Bone marrow (tissue), 2 donors: ENCODE data around the gene RET.

ENCODE experiments used
- DNase-seq, 2 donors: peaks; one replicate each; lab custom pipeline; 2025; lab: John Stamatoyannopoulos, UW

The RET gene

GRCh38 chr10:43120929-43121314 lies 44.1 kb downstream of the RET start:
- DNase-seq = peak; percentile 73 to 96

DNA sequence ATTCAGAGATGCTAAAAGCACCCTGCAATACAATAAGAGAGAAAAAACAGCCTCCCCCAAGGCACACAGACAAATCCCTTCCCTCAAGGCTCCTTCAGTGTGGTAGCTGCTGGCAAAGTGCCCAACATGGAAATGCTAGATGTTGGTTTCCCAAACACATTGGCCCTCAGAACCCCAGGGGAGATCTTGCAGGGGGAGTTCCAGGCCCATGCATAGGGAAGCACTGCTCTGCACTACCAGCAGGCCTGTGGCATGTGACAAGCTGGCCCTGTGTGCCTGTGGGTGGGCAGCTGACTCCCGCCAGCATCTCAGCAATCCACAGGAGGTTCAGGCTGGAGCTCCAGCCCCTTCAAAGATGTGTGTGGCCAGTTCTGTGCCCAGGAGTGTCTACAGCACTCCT lies 44.6 kb downstream of the RET start:
- DNase-seq = peak in 1 of 2 donors; percentile 37

GRCh38 chr10:43122096-43122495 lies 45.2 kb downstream of the RET start:
- DNase-seq = no peak

GRCh38 chr10:43122826-43123225 lies 46.0 kb downstream of the RET start:
- no peak for DNase-seq

DNA sequence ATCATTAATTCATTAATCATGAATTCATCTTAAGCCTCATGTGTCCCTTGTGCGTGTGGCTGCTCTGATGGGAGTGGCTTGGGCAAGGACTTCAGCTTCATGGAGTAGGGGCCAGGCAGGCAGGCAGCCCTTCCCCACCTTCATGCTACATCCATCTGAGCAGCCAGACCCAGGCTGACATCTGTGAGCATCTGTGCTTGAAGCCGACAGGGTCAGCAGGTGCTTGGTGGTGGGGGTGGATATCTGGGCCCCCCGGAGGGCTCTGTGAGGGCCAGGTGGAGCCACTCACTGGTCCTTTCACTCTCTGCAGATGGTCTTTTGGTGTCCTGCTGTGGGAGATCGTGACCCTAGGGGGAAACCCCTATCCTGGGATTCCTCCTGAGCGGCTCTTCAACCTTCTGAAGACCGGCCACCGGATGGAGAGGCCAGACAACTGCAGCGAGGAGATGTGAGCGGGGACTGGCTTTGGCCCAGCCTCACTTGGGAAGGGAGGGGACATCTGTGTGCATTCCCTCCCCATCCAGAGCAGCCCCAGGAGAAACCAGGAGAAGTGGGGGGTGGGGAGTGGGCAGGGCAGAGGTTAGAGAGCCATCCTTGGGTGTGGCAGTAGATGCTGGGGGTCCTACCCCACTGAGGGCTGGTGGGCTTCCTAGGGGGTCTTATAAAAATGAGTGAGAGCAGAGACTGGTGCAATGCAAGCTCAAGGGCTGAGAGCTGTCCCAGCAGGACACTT lies 46.7 kb downstream of the RET start:
- no peak for DNase-seq

DNA sequence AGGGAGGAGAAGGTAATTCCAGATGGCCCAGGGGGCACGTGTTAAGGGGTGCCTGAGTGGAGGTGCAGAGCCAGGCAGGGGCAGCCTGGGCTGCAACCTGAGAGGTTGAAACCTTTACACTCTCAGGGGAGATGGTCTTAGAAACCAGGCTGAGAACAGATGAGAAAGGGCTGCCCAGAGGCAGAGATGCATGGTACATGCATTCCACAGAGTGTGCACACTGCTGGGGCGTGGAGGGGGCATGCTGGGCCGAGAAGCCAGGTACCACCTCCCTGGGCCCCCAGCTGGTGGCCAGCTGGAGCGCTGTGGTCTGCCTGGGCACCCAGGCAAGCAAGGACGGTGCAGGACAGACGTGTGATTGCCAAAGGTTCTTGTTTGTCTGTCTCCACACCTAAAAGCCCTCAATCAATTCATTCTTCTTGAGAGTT lies 47.2 kb downstream of the RET start:
- no peak for DNase-seq

GRCh38 chr10:43124574-43125273 lies 47.9 kb downstream of the RET start:
- no peak for DNase-seq

DNA sequence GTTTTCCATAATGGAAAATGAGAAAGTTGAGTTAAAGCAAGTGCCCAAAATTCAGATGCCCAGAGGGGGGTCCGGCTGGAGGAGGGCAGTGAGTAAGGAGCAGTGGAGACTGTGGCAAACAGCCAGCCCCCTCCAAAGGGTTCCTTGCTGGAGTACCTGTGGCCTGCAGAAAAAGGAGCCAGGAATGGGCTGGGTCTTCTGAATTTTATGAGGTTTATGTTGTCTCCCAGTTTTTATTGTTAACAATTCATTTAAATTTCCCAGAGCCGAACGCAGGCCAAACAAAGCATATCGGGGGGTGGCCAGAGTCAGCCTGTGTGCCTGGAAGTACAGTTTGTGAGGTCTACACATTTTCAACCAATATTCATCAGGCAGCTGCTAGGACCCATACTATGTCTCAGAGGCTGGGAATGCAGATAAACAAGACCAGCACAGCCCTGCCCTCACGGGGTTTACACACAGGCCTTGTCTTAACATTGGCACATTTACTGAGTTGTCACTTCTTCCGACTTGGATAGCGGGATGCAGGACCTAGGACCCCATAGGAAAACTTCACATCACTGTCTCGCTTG lies 48.5 kb downstream of the RET start:
- DNase-seq = no peak

DNA sequence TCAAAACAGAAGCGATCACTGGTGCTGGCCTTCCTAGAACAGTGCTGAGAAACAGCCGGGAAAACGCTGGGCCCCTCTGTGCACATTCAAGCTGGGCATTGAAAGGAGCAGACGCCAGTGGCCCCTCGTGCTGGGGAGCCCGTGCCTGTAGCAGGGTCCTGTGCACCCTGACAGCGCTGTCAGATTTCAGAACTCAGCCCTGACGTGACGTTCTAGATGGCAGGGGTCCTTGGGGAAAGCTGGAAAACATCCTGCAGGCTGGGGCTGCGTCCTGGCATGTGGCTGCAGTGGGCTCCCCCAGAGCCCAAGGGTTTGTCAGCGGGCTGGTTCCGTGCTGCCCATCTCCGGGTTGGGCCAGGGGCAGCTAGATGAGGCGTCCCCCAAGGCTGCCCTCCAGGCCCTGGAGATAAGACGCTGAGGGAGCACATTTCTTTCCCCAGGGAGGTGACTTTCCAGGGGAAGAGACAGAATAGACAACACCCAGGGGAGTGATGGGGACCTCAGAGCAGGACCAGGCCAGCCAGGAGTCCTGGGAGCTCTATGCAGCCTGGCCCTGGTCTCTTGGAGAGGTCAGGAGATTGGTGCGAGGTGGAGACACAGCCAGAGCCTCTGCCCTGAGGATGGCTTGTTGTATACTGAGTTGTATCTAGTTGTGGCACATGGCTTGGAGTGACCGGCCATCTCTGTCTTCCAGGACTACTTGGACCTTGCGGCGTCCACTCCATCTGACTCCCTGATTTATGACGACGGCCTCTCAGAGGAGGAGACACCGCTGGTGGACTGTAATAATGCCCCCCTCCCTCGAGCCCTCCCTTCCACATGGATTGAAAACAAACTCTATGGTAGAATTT lies 49.2 kb downstream of the RET start:
- no peak for DNase-seq

- no peak for DNase-seq
Measured at GRCh38 chr10:43126759-43127424, 50.0 kb downstream of the RET start.

- DNase-seq = no peak
Measured at GRCh38 chr10:43127442-43127841, 50.6 kb downstream of the RET start.

DNA sequence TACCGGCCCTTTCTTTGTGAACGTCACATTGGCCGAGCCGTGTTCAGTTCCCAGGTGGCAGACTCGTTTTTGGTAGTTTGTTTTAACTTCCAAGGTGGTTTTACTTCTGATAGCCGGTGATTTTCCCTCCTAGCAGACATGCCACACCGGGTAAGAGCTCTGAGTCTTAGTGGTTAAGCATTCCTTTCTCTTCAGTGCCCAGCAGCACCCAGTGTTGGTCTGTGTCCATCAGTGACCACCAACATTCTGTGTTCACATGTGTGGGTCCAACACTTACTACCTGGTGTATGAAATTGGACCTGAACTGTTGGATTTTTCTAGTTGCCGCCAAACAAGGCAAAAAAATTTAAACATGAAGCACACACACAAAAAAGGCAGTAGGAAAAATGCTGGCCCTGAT lies 51.5 kb downstream of the RET start:
- no peak for DNase-seq

- peak in 1 of 2 donors; percentile 98 for DNase-seq
Measured at GRCh38 chr10:43128958-43129706, 52.3 kb downstream of the RET start.

DNA sequence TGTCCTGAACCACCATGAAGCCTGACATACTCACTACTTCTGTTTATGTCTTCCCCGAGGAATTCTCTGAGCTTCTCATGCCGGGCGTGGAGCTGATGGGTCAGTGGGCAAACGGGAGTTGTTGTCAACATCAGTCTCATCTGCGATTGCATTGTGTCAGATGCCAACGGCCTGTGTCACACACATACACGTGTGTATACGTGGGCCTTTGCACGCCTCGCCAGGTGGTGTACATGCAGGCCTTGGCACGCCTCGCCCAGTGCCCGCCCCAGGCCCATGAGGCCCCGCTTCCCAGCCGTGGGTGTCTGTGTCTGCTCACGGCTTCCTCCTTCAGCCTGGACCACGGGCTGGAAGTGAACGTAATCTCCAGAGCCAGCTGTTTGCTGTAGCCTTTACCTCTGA lies 53.9 kb downstream of the RET start:
- no peak for DNase-seq

- DNase-seq = no peak
Measured at GRCh38 chr10:43131256-43131655, 54.4 kb downstream of the RET start.

GRCh38 chr10:43131906-43132305 lies 55.0 kb downstream of the RET start:
- DNase-seq = no peak

GRCh38 chr10:43132867-43133787 lies 56.3 kb downstream of the RET start:
- peak in 1 of 2 donors; percentile 9 for DNase-seq

DNA sequence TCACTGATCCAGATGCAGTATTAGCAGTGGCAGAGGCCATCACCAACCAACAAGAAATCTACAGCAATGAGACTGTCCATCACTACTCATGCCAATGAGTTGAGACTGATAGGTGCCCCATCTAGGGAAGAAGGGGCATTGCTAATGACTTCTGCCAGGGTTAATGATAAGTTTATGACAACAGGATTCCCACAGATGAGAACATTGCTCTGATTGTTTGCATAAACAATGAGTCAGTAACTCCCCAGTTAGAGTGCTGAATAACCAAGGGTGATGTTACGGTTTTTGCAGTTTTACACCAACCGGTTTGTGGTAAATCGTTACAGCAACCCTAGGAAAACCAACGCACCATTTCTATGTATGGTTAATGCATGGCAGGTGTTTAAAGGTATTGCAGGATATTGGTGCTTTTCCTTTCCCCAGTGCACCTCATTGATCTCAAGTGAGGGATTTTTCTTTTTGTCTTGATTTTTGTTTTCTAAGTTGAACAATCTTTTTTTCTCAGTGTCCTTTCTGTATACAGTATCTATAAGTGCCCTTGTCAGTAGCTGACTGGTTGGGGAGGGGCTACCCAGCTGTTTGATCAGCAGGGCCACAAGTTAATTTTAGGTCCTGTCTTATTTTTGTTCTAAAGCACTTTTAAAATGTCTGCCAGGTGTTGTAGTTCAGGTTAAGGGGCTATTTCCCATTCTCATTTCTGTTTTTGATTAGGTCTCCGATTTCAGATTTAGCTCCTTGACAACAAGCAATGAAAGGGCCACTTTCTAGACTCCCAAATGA lies 57.4 kb downstream of the RET start:
- DNase-seq = no peak

DNA sequence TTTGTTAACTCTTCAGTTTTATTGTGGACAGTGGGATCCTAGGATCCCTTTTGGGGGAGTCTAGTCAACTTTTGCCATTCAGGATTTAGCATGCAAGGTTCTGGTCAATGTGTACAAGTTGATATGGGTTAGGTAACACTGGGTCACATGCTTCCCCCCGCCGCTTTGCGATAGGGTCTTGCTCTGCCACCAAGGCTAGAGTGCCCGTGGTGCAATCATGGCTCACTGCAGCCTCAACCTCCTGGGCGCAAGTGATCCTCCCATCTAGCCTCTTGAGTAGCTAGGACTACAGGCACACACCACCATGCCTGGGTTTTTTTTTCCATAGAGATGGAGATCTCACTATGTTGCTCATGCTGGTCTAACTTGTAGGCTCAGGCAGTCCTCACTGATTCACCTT lies 58.2 kb downstream of the RET start:
- no peak for DNase-seq
